ENCODE data around the gene LZTR1.
"Not testable (repeated sequence)": the region's sequence is repeated elsewhere in the genome, so short reads cannot be mapped to it uniquely, and the experiment has no call there.

Gene LZTR1

DNA sequence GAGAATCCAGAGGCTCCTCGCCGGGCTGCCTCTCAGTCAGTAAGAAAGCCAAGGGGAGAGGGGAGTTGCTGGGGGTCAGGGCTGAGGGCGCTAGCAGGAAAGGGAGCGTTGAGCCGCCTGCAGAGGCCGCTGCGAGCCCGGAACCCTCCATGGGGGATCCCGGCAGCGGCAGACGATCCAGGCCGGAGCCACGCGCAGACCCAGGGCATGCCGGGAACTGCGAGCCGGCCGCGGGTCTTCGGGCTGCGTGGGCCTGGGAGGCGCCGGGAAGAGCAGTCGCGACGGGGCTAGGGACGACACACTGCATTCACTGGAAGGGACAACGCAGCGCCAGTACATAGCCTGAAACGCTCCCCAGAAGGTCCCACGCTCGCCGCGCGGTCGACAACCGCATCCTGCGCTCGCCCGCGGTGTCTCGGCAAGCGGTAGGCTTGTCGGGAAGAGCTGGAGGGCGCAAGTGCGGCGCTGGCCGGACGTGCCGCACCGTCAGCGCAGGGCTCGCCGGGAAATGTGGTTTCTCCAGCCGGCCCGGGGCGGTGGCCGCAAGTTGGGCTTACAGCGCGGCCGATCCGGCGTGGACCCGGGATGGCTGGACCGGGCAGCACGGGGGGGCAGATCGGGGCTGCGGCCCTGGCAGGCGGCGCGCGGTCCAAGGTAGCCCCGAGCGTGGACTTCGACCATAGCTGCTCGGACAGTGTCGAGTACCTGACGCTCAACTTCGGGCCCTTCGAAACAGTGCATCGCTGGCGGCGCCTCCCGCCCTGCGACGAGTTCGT, at the start of gene LZTR1:
Gene LZTR1, plus strand, starts transcription at position 511 of the 776 bp plus-strand sequence. Its CDS starts 75 bp downstream, at position 586.
- peak; percentile 52 for DNase-seq

- DNase-seq, result no peak
Measured at GRCh38 chr22:20933910-20934309, 48.2 kb upstream of the LZTR1 start.

- not testable (repeated sequence) for DNase-seq
Measured at GRCh38 chr22:20935049-20935448, 47.0 kb upstream of the LZTR1 start.

GRCh38 chr22:20935780-20936539, 46.1 kb upstream of the LZTR1 start:
- not testable (repeated sequence) for DNase-seq

GRCh38 chr22:20937031-20937793, 44.9 kb upstream of the LZTR1 start:
- DNase-seq, result no peak

DNA sequence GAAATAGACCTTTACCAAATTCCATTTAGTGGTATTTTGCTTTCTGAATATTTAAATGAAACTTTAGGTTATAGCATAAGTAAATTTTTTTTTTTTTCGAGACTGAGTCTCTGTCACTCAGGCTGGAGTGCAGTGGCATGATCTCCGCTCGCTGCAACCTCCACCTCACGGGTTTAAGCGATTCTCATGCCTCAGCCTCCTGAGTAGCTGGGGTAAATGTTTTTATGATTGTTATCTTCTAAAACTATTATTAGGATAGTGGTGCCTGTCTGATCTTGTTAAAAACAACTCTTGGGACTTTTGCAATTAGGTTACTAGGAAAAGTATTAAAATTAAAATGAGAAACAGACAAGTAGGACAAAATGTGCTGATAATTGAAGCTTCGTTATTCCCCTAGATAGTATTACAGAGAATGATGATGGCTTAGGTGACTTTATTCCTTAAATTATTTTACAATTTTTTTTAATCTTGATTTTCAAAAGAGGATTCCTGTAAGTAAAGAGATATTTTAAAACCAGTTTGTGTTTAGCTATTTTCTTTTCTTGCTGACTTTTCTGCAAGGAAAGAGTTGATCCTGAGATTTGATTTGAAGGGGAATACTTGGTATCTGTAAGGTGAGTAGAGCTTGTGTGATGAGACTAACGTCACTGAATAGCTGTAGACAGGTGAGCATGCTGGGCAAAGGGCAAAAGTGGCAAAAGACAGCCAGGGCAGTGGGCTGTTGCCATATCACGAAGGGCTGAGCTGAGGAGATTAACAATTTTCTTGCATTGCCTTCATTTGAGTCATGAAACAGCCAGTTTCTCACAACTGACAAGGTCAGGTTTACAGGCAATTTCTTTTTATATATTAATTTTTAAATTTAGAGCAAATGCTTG, 44.1 kb upstream of the LZTR1 start:
- DNase-seq, result no peak

DNA sequence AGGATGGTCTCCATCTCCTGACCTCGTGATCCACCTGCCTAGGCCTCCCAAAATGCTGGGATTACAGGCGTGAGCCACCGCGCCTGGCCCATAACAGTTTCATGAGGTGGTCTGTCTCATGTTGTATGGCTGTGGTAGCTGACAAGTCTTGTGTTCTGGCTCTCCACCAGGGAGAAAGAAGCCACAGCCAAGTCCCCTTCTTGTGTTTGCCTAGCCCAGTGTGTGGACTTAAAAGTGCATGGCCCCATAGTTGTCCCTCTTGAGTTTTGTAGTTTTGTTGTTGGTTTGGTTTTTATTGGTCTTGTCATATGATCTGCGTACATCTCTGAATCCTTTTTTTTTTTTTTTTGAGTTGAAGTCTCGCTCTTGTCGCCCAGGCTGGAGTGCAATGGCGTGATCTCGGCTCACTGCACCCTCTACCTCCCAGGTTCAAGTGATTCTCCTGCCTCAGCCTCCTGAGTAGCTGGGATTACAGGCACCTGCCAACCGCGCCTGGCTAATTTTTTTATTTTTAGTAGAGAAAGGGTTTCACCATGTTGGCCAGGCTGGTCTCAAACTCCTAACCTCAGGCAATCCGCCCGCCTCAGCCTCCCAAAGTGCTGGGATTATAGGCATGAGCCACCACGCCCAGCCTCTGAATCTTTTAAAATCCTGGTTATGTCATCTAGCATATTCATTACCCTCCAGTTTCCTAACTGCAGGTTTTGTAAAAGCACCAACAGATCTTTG, 42.5 kb upstream of the LZTR1 start:
- not testable (repeated sequence) for DNase-seq

DNA sequence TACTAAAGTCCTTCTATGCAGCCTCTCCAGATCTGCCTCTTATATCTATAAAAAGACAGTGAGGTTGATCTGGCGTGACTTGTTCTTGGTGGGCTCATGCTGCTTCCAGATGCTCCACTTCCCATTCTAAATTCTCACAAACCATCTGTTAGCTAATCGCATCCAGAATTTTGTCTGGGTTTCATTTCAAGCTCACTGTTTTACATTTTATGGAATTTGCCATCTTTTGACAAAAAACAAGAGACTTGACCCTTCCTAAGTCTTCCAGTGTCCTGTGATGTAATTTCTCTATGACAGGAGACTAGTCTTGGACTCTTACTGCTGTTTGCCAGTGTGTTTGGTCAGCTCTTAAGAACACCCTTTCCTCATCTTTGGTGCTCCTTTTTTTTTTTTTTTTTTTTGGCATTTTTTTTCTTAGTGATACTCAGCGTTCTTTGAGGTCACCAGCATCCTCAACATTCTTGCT, 41.9 kb upstream of the LZTR1 start:
- no peak for DNase-seq

DNA sequence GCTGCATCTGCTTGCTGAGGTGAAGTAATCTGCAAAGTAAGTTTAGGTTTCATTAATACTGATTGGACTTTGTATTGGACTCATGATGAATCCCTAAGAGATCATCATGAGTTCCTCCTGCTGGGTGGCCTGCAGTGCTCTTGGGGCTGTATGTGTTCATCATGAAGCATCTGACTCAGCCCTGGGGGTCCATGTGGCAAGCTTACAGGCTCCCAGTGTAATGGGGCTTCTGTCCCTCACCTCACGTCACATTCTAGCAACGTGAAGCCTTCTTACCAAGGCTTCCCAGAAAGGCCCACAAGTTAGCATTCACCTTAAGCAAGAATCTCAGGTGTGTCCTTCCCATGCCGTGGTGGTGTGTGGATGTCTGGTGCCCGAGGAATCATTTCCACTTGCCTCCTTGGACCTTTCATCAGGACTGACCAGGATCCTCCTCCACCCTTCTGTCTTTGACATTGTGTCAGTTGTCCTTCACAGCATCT, 41.2 kb upstream of the LZTR1 start:
- DNase-seq, result no peak

DNA sequence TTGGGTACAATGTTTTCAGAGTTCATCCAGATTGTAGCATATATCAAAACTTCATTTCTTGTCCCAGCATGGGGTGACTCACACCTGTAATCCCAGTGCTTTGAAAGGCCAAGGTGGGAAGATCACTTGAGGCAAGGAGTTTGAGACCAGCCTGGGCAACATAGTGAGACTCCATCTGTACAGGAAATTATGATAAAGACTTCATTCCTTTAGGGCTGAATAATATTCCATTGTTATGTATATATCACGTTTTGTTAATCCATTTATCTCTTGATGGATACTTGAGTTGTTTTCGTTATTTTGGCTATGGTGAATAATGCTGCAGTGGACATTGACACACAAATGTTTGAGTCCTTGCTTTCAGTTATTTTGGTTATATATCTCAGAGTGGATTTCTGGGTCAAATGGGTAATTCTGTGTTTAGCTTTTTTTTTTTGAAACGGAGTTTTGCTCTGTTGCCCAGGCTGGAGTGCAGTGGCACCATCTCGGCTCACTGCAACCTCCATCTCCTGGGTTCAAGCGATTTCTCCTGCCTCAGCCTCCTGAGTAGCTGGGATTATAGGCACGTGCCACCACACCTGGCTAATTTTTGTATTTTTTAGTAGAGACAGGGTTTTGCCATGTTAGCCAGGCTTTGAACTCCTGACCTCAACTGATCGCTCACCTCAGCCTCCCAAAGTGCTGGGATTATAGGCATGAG, 39.7 kb upstream of the LZTR1 start:
- DNase-seq, result not testable (repeated sequence)

- DNase-seq, result no peak
Measured at GRCh38 chr22:20943104-20943933, 38.8 kb upstream of the LZTR1 start.

- no peak for DNase-seq
Measured at GRCh38 chr22:20944042-20944441, 38.1 kb upstream of the LZTR1 start.

DNA sequence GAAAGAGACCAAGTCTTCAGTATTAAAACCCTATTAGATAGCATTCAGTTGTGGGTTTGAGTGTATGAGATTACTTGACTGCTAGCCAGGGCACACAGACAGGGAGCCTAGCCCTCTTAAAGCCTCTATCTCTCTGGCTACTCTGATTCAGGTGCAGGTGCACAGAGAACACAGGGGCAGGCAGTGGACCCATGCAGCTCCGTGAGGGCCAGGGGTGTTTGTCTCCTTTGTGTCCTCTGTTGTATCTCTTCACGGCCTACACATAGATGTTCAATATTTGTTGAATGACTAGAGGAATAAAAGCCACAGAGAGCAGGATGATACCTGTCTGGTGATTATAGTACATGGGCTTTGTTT, 36.5 kb upstream of the LZTR1 start:
- DNase-seq, result no peak

GRCh38 chr22:20946080-20946986, 35.8 kb upstream of the LZTR1 start:
- DNase-seq, result no peak

DNA sequence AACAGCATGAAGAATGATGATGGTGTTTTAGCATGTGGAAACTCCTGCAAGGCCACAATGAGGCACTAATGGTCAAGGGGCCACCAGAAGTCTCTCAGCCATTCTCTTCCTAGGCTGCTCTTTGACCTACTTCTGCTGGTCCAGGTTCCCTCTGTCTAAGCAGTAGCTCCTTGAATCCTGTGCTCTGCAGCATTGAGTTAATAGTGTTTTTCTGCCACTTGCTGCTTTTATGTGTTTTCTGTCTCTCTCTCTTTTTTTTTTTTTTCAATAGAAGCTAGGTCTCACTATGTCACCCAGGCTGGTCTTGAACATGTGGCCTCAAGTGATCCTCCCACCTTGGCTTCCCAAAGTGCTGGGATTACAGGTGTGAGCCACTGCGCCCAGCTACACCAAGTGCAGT, 35.1 kb upstream of the LZTR1 start:
- DNase-seq, result no peak

DNA sequence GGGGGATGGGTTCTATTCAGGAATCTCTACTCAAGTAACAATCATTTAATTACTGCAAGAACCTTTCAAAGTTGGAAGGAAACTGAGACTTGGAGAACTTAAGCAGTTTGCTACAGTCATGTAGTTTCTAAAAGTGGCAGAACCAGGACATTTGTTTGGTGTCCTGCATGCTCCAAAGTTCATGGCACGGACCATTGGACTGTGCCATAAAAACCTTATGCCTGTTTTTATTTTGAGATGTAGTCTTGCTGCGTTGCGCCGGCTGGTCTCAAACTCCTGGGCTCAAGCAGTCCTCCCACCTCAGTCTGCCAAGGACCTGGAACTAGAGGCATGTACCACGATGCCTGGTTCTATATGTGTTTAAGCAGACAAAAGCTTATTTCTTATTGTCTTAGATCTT, 33.6 kb upstream of the LZTR1 start:
- DNase-seq, result no peak

- DNase-seq, result no peak
Measured at GRCh38 chr22:20948989-20949388, 33.1 kb upstream of the LZTR1 start.

DNA sequence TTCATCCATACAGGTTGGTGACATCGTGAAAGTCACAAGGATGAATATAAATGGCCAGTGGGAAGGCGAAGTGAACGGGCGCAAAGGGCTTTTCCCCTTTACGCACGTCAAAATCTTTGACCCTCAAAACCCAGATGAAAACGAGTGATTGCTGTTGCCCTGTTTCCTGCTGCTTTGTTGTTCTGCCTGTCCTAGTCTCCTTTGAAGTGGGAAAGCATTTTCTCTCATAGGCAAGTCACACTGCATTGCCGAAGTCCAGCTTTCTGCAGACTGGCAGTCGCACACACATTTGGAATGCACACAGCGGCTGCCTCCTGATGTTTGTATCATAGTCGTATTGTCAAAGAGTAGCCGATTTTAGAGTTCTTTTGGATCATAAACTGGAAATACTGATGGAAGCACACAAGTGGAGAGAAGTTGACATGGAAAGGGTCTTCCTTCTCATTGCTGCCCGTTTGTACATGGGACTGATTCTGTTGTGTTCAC, 32.4 kb upstream of the LZTR1 start:
- DNase-seq, result no peak
